Measurements from ENCODE around the gene OSBPL5. TPM values are rescaled to one million over a fixed set of nuclear protein-coding genes. Genes with fewer than 3 reads are reported as not detected.

Gene OSBPL5
- total and polyA plus RNA-seq, 2 donors = 22.4 to 40.5 TPM

GRCh38 chr11:3194016-3194816 is 29.1 kb upstream of the OSBPL5 start:
- Histone ChIP-seq H3K36me3 (ENCODE audit: insufficient read depth) (no peaks in the 10 kb centered on the region), H3K27ac (ENCODE audit: low read depth) (no peak overlapping the region), H3K4me3 (ENCODE audit: low read depth, low read length) (no peak overlapping the region), H3K4me1 (ENCODE audit: insufficient read depth) (no peaks in the 10 kb centered on the region)
- no peak for DNase-seq (ENCODE audit: extremely low spot score)
- 78% methylated on average over 12 of the region's 12 CpGs for WGBS

- WGBS = 87% methylated on average over 19 of the region's 19 CpGs
- no peaks in the 10 kb centered on the region for H3K4me1 ChIP-seq (ENCODE audit: insufficient read depth)
- no peak overlapping the region for H3K4me3 ChIP-seq (ENCODE audit: low read depth, low read length)
- H3K27ac ChIP-seq (ENCODE audit: low read depth) = no peak overlapping the region
- H3K36me3 ChIP-seq (ENCODE audit: insufficient read depth) = no peaks in the 10 kb centered on the region
- no peak for DNase-seq (ENCODE audit: extremely low spot score)
These were observed 28.4 kb upstream of the OSBPL5 start for GRCh38 chr11:3193373-3194015.

GRCh38 chr11:3192511-3193372 is 27.6 kb upstream of the OSBPL5 start:
- Histone ChIP-seq H3K27ac (ENCODE audit: low read depth) (no peak overlapping the region), H3K4me3 (ENCODE audit: low read depth, low read length) (no peak overlapping the region), H3K36me3 (ENCODE audit: insufficient read depth) (no peaks in the 10 kb centered on the region), H3K4me1 (ENCODE audit: insufficient read depth) (no peaks in the 10 kb centered on the region)
- WGBS = 82% methylated on average over 14 of the region's 14 CpGs
- no peak for DNase-seq (ENCODE audit: extremely low spot score)

- no peaks in the 10 kb centered on the region for H3K4me1 ChIP-seq (ENCODE audit: insufficient read depth)
- no peaks in the 10 kb centered on the region for H3K36me3 ChIP-seq (ENCODE audit: insufficient read depth)
- DNase-seq (ENCODE audit: extremely low spot score) = no peak
- H3K27ac ChIP-seq (ENCODE audit: low read depth) = no peak overlapping the region
- no peak overlapping the region for H3K4me3 ChIP-seq (ENCODE audit: low read depth, low read length)
- WGBS = 91% methylated on average over 19 of the region's 19 CpGs
These were observed 26.6 kb upstream of the OSBPL5 start for GRCh38 chr11:3191586-3192324.

- no peak for DNase-seq (ENCODE audit: extremely low spot score)
- Histone ChIP-seq H3K27ac (ENCODE audit: low read depth) (no peak overlapping the region), H3K4me1 (ENCODE audit: insufficient read depth) (no peaks in the 10 kb centered on the region), H3K4me3 (ENCODE audit: low read depth, low read length) (no peak overlapping the region), H3K36me3 (ENCODE audit: insufficient read depth) (no peaks in the 10 kb centered on the region)
- 47% methylated on average over 6 of the region's 6 CpGs for WGBS
These were observed 25.5 kb upstream of the OSBPL5 start for GRCh38 chr11:3190600-3190999.

GRCh38 chr11:3189886-3190583 is 24.9 kb upstream of the OSBPL5 start:
- Histone ChIP-seq H3K4me3 (ENCODE audit: low read depth, low read length) (no peak overlapping the region), H3K4me1 (ENCODE audit: insufficient read depth) (no peaks in the 10 kb centered on the region), H3K27ac (ENCODE audit: low read depth) (no peak overlapping the region), H3K36me3 (ENCODE audit: insufficient read depth) (no peaks in the 10 kb centered on the region)
- no peak for DNase-seq (ENCODE audit: extremely low spot score)
- 89% methylated on average over 11 of the region's 11 CpGs for WGBS

GRCh38 chr11:3189196-3189843 is 24.2 kb upstream of the OSBPL5 start:
- H3K4me3 ChIP-seq (ENCODE audit: low read depth, low read length) = no peak overlapping the region
- no peak for DNase-seq (ENCODE audit: extremely low spot score)
- WGBS = 46% methylated on average over 15 of the region's 15 CpGs

GRCh38 chr11:3188496-3189195 is 23.5 kb upstream of the OSBPL5 start:
- DNase-seq (ENCODE audit: extremely low spot score) = no peak
- Histone ChIP-seq H3K36me3 (ENCODE audit: insufficient read depth) (no peaks in the 10 kb centered on the region), H3K27ac (ENCODE audit: low read depth) (no peak overlapping the region), H3K4me1 (ENCODE audit: insufficient read depth) (no peaks in the 10 kb centered on the region), H3K4me3 (ENCODE audit: low read depth, low read length) (no peak overlapping the region)
- WGBS = 87% methylated on average over 17 of the region's 17 CpGs

More at GRCh38 chr11:3189196-3189843, 24.2 kb upstream of the OSBPL5 start:
- no peaks in the 10 kb centered on the region for H3K4me1 ChIP-seq (ENCODE audit: insufficient read depth)
- H3K36me3 ChIP-seq (ENCODE audit: insufficient read depth) = no peaks in the 10 kb centered on the region
- no peak overlapping the region for H3K27ac ChIP-seq (ENCODE audit: low read depth)

GRCh38 chr11:3186166-3186953 is 21.2 kb upstream of the OSBPL5 start:
- 86% methylated on average over 11 of the region's 11 CpGs for WGBS
- H3K4me3 ChIP-seq (ENCODE audit: low read depth, low read length) = no peak overlapping the region
- no peaks in the 10 kb centered on the region for H3K4me1 ChIP-seq (ENCODE audit: insufficient read depth)
- no peaks in the 10 kb centered on the region for H3K36me3 ChIP-seq (ENCODE audit: insufficient read depth)
- DNase-seq (ENCODE audit: extremely low spot score) = no peak
- no peak overlapping the region for H3K27ac ChIP-seq (ENCODE audit: low read depth)

- H3K36me3 ChIP-seq (ENCODE audit: insufficient read depth) = no peaks in the 10 kb centered on the region
- no peak overlapping the region for H3K27ac ChIP-seq (ENCODE audit: low read depth)
- H3K4me3 ChIP-seq (ENCODE audit: low read depth, low read length) = no peak overlapping the region
- 85% methylated on average over 11 of the region's 11 CpGs for WGBS
- no peak for DNase-seq (ENCODE audit: extremely low spot score)
- H3K4me1 ChIP-seq (ENCODE audit: insufficient read depth) = no peaks in the 10 kb centered on the region
These were observed 19.7 kb upstream of the OSBPL5 start for GRCh38 chr11:3184732-3185347.

- H3K27ac ChIP-seq (ENCODE audit: low read depth) = no peak overlapping the region
- no peaks in the 10 kb centered on the region for H3K4me1 ChIP-seq (ENCODE audit: insufficient read depth)
- 87% methylated on average over 6 of the region's 6 CpGs for WGBS
- H3K4me3 ChIP-seq (ENCODE audit: low read depth, low read length) = no peak overlapping the region
- no peaks in the 10 kb centered on the region for H3K36me3 ChIP-seq (ENCODE audit: insufficient read depth)
- DNase-seq (ENCODE audit: extremely low spot score) = no peak
These were observed 18.4 kb upstream of the OSBPL5 start for GRCh38 chr11:3183523-3183922.

All from urinary bladder (tissue), 4 donors.